HCT116 (cell line): ENCODE data around the gene SPATA31E1. TPM values are rescaled to one million over a fixed set of nuclear protein-coding genes. Genes with fewer than 3 reads are reported as not detected.

Experiments used
- ATAC-seq: fragments of 200-7000 bp; cut with Tn5 transposase; 2 replicates; pipeline ENCODE4 v1.9.1; 2020; ENCODE audit warnings: mild to moderate bottlenecking, moderate library complexity
- BruUV-seq: library from RNA; stranded (reverse); fragments of 400-500 nt; replicated peaks from 2 replicates; lab custom pipeline; 2021; lab: Mats Ljungman, UMichigan
- CTCF ChIA-PET: fragments of 300-600 bp; sonication (Branson Sonifier 250); formaldehyde crosslinking; loops from one replicate; lab custom pipeline; 2021; ENCODE audit warnings: antibody characterized with exemption; lab: Charles Lee
- POLR2A ChIA-PET: fragments of 300-600, 350-600 bp; sonication (Branson Sonifier 250); formaldehyde crosslinking; loops from one replicate; lab custom pipeline; 2021; ENCODE audit warnings: antibody characterized with exemption; lab: Charles Lee
- RAD21 ChIA-PET, 2 experiments: fragments of 300-600 bp; sonication (Branson Sonifier 250); formaldehyde crosslinking; loops; one replicate each; lab custom pipeline; 2023; ENCODE audit warnings: low total read pairs in 2 of 2; ENCODE audit not compliant: uncharacterized antibody in 2 of 2, unreplicated experiment in 2 of 2, low non-redundant PET in 1 of 2; lab: Charles Lee
- DNase-seq: peaks from one replicate; pipeline ENCODE4 v3.0.0-alpha.2; 2010; ENCODE audit warnings: low read depth, low spot score
- H2AFZ ChIP-seq: fragments of 200-600 bp; shearing (Covaris generic), sonication (generic); 2 replicates; pipeline ENCODE4 v1.6.1; 2017; ENCODE audit warnings: low read depth, mixed run types, mixed read lengths, antibody characterized with exemption, low read length; ENCODE audit not compliant: poor library complexity, severe bottlenecking
- H3K27ac ChIP-seq: 2 replicates; pipeline ENCODE4 v1.5.1; 2012; ENCODE audit warnings: low read depth, low read length
- H3K27me3 ChIP-seq: fragments of 200-600 bp; sonication (generic); 2 replicates; pipeline ENCODE4 v1.6.1; 2016; ENCODE audit warnings: mixed run types, low read length, mixed read lengths; ENCODE audit not compliant: insufficient read depth
- H3K36me3 ChIP-seq, 2 experiments: fragments of 200-500 bp in 1 of 2; fragments of 200-600 bp in 1 of 2; sonication (Bioruptor generic) in 1 of 2; sonication (generic) in 1 of 2; 2 replicates each; pipeline versions ENCODE4 v1.5.1 to v1.6.1; 2014 to 2016; ENCODE audit warnings: low read length in 2 of 2, inconsistent platforms in 1 of 2, mixed read lengths in 1 of 2, mixed run types in 1 of 2; ENCODE audit not compliant: insufficient read depth in 2 of 2, control insufficient read depth in 1 of 2
- H3K4me1 ChIP-seq, 2 experiments: fragments of 200-600 bp in 1 of 2; sonication (generic) in 1 of 2; 2 replicates each; pipeline versions ENCODE4 v1.5.1 to v1.6.1; 2012 to 2017; ENCODE audit warnings: low read length in 2 of 2, inconsistent platforms in 1 of 2, mild to moderate bottlenecking in 1 of 2, mixed read lengths in 1 of 2, mixed run types in 1 of 2, moderate library complexity in 1 of 2; ENCODE audit not compliant: insufficient read depth in 2 of 2, control insufficient read depth in 1 of 2
- H3K4me2 ChIP-seq: fragments of 200-600 bp; sonication (generic); 2 replicates; pipeline ENCODE4 v1.6.1; 2017; ENCODE audit warnings: mixed run types, low read length, mixed read lengths
- H3K4me3 ChIP-seq, 2 experiments: fragments of 200-600 bp in 1 of 2; sonication (generic) in 1 of 2; replicated peaks in 1 of 2; 2 replicates each; pipeline ENCODE4 v1.5.1; 2011 to 2016; ENCODE audit warnings: low read length in 2 of 2, control low read depth in 1 of 2, low read depth in 1 of 2, mild to moderate bottlenecking in 1 of 2, mixed read lengths in 1 of 2, mixed run types in 1 of 2
- H3K79me2 ChIP-seq: fragments of 200-600 bp; sonication (generic); 2 replicates; pipeline ENCODE4 v1.6.1; 2017; ENCODE audit warnings: mild to moderate bottlenecking, mixed run types, low read length, moderate library complexity, mixed read lengths; ENCODE audit not compliant: insufficient read depth
- H3K9ac ChIP-seq: fragments of 200-600 bp; sonication (generic); 2 replicates; pipeline ENCODE4 v1.6.1; 2016; ENCODE audit warnings: low read length, mixed read lengths
- H3K9me2 ChIP-seq: fragments of 200-600 bp; sonication (generic), shearing (Covaris generic); 2 replicates; pipeline ENCODE4 v1.6.1; 2017; ENCODE audit warnings: mixed run types, mild to moderate bottlenecking, moderate library complexity; ENCODE audit not compliant: insufficient read depth
- H3K9me3 ChIP-seq, 2 experiments: fragments of 200-500 bp in 1 of 2; fragments of 200-600 bp in 1 of 2; sonication (Bioruptor generic) in 1 of 2; sonication (generic) in 1 of 2; 2 replicates each; pipeline ENCODE4 v1.6.1; 2014 to 2017; ENCODE audit warnings: low read length in 2 of 2, mixed read lengths in 2 of 2, inconsistent platforms in 1 of 2, low read depth in 1 of 2, mild to moderate bottlenecking in 1 of 2, mixed run types in 1 of 2, moderate library complexity in 1 of 2; ENCODE audit not compliant: control insufficient read depth in 1 of 2, insufficient read depth in 1 of 2
- H4K20me1 ChIP-seq: fragments of 200-600 bp; sonication (generic), shearing (Covaris generic); 2 replicates; pipeline ENCODE4 v1.6.1; 2017; ENCODE audit warnings: mixed run types, mild to moderate bottlenecking, moderate library complexity; ENCODE audit not compliant: insufficient read depth
- CEBPB ChIP-seq: IDR thresholded peaks from 2 replicates; pipeline ENCODE4 v1.6.1; 2012; ENCODE audit warnings: low read depth
- CTCF ChIP-seq, 3 experiments: fragments of 200-600 bp in 1 of 3; sonication (generic) in 1 of 3; IDR thresholded peaks in 2 of 3; conservative IDR thresholded peaks in 1 of 3; 2 replicates each; pipeline ENCODE4 v1.5.1; 2012 to 2017; ENCODE audit warnings: low read depth in 2 of 3, low read length in 2 of 3, antibody characterized with exemption in 1 of 3, borderline replicate concordance in 1 of 3, control low read depth in 1 of 3, mild to moderate bottlenecking in 1 of 3, mixed read lengths in 1 of 3, mixed run types in 1 of 3, moderate library complexity in 1 of 3; ENCODE audit not compliant: insufficient read depth in 1 of 3
- EGR1 ChIP-seq: IDR thresholded peaks from 2 replicates; pipeline ENCODE4 v1.6.1; 2012; ENCODE audit warnings: low read depth
- ELF1 ChIP-seq: IDR thresholded peaks from 2 replicates; pipeline ENCODE4 v1.6.1; 2012; ENCODE audit warnings: low read depth, borderline replicate concordance
- RAD21 ChIP-seq: IDR thresholded peaks from 2 replicates; pipeline ENCODE4 v1.6.1; 2012; ENCODE audit warnings: low read depth, mild to moderate bottlenecking
- intact Hi-C: fragments of 100-400 bp; cut with micrococcal nuclease; formaldehyde crosslinking; loops from 2 replicates; pipeline ENCODE4 v1.10.0; 2022
- total RNA-seq: library from RNA; stranded (reverse); gene quantifications from one replicate; pipeline ENCODE4 v1.2.1, GENCODE V29; 2021; ENCODE audit not compliant: unreplicated experiment
- TF ChIP-seq, protein P1 (sequence below): IDR thresholded peaks from 2 replicates; pipeline ENCODE4 v1.6.1; 2012; ENCODE audit warnings: low read depth

SPATA31E1 gene
- total RNA-seq, 1 experiment from 2014 or later, result not detected

GRCh38 chr9:87875060-87875459, 7.6 kb upstream of the SPATA31E1 start:
- no peak overlapping the region for H3K4me2 ChIP-seq
- H3K36me3 ChIP-seq, result no peaks in the 10 kb centered on the region
- H4K20me1 ChIP-seq, result no peaks in the 10 kb centered on the region
- no peak overlapping the region for H3K27ac ChIP-seq
- H3K4me3 ChIP-seq, result no peak overlapping the region
- H3K9me3 ChIP-seq, result peaks cover 0 to 6% of the 10 kb centered on the region in 2 experiments; a peak in 1 of 4 replicates
- TF ChIP-seq, protein P1, sequence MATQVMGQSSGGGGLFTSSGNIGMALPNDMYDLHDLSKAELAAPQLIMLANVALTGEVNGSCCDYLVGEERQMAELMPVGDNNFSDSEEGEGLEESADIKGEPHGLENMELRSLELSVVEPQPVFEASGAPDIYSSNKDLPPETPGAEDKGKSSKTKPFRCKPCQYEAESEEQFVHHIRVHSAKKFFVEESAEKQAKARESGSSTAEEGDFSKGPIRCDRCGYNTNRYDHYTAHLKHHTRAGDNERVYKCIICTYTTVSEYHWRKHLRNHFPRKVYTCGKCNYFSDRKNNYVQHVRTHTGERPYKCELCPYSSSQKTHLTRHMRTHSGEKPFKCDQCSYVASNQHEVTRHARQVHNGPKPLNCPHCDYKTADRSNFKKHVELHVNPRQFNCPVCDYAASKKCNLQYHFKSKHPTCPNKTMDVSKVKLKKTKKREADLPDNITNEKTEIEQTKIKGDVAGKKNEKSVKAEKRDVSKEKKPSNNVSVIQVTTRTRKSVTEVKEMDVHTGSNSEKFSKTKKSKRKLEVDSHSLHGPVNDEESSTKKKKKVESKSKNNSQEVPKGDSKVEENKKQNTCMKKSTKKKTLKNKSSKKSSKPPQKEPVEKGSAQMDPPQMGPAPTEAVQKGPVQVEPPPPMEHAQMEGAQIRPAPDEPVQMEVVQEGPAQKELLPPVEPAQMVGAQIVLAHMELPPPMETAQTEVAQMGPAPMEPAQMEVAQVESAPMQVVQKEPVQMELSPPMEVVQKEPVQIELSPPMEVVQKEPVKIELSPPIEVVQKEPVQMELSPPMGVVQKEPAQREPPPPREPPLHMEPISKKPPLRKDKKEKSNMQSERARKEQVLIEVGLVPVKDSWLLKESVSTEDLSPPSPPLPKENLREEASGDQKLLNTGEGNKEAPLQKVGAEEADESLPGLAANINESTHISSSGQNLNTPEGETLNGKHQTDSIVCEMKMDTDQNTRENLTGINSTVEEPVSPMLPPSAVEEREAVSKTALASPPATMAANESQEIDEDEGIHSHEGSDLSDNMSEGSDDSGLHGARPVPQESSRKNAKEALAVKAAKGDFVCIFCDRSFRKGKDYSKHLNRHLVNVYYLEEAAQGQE, result no peak
- no peak for TF ChIP-seq ELF1
- no peak for TF ChIP-seq EGR1
- TF ChIP-seq CEBPB, result no peak
- no peak for TF ChIP-seq RAD21
- no peak for TF ChIP-seq CTCF (IDR thresholded peaks at IDR 0.05 in 2 of 3, conservative IDR thresholded peaks at IDR 0.05 in 1 of 3; ENCODE audit: borderline replicate concordance in 1 of 3, insufficient read depth in 1 of 3, low read depth in 2 of 3, low read length in 2 of 3)
- DNase-seq (no peak), ATAC-seq (no peak)
- CTCF ChIA-PET, result no interaction called here
- peaks cover 0 to 15% of the 10 kb centered on the region in 2 experiments; a peak in 2 of 4 replicates for H3K4me1 ChIP-seq
- H2AFZ ChIP-seq, result no peak overlapping the region
- no peaks in the 10 kb centered on the region for H3K27me3 ChIP-seq
- POLR2A ChIA-PET, result no interaction called here
- RAD21 ChIA-PET, result no interaction called here
- H3K9ac ChIP-seq, result no peak overlapping the region
- no TSS peak for BruUV-seq
- H3K9me2 ChIP-seq, result no peaks in the 10 kb centered on the region
- intact Hi-C loops, result no loop called here
- no peaks in the 10 kb centered on the region for H3K79me2 ChIP-seq
